DMS 273 (cell line): ENCODE results near the gene YPEL1.
A peak's percentile ranks its signal among the peaks of the same experiment; 100 is the strongest.
"Not testable (repeated sequence)": the region's sequence is repeated elsewhere in the genome, so short reads cannot be mapped to it uniquely, and the experiment has no call there.

Experiments used
- DNase-seq: peaks from one replicate; lab custom pipeline; 2025; ENCODE audit not compliant: unreplicated experiment; lab: John Stamatoyannopoulos, UW

The YPEL1 gene

GRCh38 chr22:21701384-21701971, 34.1 kb downstream of the YPEL1 start:
- no peak for DNase-seq

GRCh38 chr22:21700822-21701221, 34.8 kb downstream of the YPEL1 start:
- no peak for DNase-seq

GRCh38 chr22:21699643-21700042, 36.0 kb downstream of the YPEL1 start:
- DNase-seq, result no peak

GRCh38 chr22:21698430-21699329, 36.9 kb downstream of the YPEL1 start:
- DNase-seq, result no peak

GRCh38 chr22:21697880-21698279, 37.7 kb downstream of the YPEL1 start:
- no peak for DNase-seq

- no peak for DNase-seq
Measured at GRCh38 chr22:21697021-21697771, 38.4 kb downstream of the YPEL1 start.

- no peak for DNase-seq
Measured at GRCh38 chr22:21696115-21696514, 39.5 kb downstream of the YPEL1 start.

- DNase-seq, result no peak
Measured at GRCh38 chr22:21695430-21696085, 40.0 kb downstream of the YPEL1 start.

- no peak for DNase-seq
Measured at GRCh38 chr22:21694795-21695429, 40.7 kb downstream of the YPEL1 start.

- no peak for DNase-seq
Measured at GRCh38 chr22:21694394-21694793, 41.2 kb downstream of the YPEL1 start.

GRCh38 chr22:21693999-21694341, 41.6 kb downstream of the YPEL1 start:
- no peak for DNase-seq

GRCh38 chr22:21693333-21693998, 42.1 kb downstream of the YPEL1 start:
- no peak for DNase-seq

- not testable (repeated sequence) for DNase-seq
Measured at GRCh38 chr22:21692856-21693255, 42.7 kb downstream of the YPEL1 start.

GRCh38 chr22:21691816-21692215, 43.8 kb downstream of the YPEL1 start:
- DNase-seq, result no peak

GRCh38 chr22:21690401-21690801, 45.2 kb downstream of the YPEL1 start:
- peak; percentile 44 for DNase-seq

GRCh38 chr22:21688706-21689381, 46.8 kb downstream of the YPEL1 start:
- DNase-seq, result no peak

GRCh38 chr22:21688341-21688705, 47.3 kb downstream of the YPEL1 start:
- no peak for DNase-seq

- DNase-seq, result no peak
Measured at GRCh38 chr22:21687685-21688259, 47.8 kb downstream of the YPEL1 start.

GRCh38 chr22:21686634-21687393, 48.8 kb downstream of the YPEL1 start:
- DNase-seq, result no peak
